HFF-Myc (cell line): ENCODE data around the gene ZC3H10.

Experiments
- DNase-seq: peaks from one replicate; pipeline ENCODE4 v3.0.0-alpha.2; 2011; ENCODE audit warnings: low read depth; ENCODE audit errors: extremely low read depth
- H3K4me3 ChIP-seq: replicated peaks from 2 replicates; pipeline ENCODE4 v1.5.1; 2011; ENCODE audit warnings: low read depth, mild to moderate bottlenecking, control low read depth, low read length
- TF ChIP-seq, protein P1 (sequence below): IDR thresholded peaks from 2 replicates; pipeline ENCODE4 v1.5.1; 2012; ENCODE audit warnings: mild to moderate bottlenecking, low read depth, low read length, control low read depth; ENCODE audit errors: missing control alignments

ZC3H10 gene

DNA sequence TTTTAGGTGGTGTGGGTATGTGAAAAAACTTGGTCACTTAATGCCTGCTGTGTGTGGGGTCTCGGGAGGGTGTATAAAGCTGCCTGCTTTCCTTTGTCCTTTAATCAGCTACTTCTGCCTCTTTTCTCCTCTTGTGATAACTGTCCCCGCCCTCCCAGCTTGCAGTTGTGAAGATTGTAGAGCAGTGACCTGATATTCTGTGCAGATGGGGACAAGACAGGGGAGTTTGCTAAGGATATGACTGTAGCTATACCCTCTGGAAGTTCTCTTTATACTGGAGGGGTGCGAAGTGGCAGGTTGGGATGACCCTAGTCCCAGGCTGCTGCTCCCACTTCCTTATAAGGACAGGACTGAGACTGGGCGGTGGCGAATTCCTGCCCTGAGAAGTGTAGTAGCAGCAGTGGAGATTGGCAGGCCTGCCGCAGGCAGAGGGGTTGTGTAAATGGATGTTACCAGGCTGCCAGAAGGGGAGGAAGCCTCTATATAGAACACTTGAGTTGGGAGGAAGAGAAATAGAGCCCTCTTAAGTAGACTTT, 40.9 kb downstream of the ZC3H10 start:
- no peak for DNase-seq

DNA sequence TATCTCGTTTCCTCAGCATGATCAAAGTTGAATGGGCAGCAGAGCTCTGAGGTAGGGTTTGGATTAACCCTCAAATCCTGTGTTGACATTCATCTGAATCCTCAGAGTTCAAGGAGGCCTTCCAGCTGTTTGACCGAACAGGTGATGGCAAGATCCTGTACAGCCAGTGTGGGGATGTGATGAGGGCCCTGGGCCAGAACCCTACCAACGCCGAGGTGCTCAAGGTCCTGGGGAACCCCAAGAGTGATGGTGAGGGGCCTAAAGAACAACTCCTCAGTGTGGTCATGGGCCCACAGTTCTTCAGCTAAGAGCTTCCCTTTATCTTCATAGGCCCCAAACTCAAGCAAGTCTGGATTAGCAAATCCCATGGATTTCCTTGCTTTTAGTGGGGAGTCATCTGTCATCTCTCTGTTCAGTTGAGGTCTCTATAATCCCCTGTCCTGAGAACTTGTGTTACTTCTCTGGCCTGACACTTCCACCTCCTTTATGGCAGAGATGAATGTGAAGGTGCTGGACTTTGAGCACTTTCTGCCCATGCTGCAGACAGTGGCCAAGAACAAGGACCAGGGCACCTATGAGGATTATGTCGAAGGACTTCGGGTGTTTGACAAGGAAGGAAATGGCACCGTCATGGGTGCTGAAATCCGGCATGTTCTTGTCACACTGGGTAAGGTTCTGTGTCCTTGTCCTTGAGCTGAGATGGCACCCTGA, 41.6 kb downstream of the ZC3H10 start:
- no peak for DNase-seq
- TF ChIP-seq, protein P1, sequence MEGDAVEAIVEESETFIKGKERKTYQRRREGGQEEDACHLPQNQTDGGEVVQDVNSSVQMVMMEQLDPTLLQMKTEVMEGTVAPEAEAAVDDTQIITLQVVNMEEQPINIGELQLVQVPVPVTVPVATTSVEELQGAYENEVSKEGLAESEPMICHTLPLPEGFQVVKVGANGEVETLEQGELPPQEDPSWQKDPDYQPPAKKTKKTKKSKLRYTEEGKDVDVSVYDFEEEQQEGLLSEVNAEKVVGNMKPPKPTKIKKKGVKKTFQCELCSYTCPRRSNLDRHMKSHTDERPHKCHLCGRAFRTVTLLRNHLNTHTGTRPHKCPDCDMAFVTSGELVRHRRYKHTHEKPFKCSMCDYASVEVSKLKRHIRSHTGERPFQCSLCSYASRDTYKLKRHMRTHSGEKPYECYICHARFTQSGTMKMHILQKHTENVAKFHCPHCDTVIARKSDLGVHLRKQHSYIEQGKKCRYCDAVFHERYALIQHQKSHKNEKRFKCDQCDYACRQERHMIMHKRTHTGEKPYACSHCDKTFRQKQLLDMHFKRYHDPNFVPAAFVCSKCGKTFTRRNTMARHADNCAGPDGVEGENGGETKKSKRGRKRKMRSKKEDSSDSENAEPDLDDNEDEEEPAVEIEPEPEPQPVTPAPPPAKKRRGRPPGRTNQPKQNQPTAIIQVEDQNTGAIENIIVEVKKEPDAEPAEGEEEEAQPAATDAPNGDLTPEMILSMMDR: no peak
- H3K4me3 ChIP-seq: peak overlapping the region; percentile 96

More for the DNA sequence above, 40.9 kb downstream of the ZC3H10 start:
- peak overlapping the region; percentile 96 for H3K4me3 ChIP-seq
- TF ChIP-seq, protein P1: no peak

DNA sequence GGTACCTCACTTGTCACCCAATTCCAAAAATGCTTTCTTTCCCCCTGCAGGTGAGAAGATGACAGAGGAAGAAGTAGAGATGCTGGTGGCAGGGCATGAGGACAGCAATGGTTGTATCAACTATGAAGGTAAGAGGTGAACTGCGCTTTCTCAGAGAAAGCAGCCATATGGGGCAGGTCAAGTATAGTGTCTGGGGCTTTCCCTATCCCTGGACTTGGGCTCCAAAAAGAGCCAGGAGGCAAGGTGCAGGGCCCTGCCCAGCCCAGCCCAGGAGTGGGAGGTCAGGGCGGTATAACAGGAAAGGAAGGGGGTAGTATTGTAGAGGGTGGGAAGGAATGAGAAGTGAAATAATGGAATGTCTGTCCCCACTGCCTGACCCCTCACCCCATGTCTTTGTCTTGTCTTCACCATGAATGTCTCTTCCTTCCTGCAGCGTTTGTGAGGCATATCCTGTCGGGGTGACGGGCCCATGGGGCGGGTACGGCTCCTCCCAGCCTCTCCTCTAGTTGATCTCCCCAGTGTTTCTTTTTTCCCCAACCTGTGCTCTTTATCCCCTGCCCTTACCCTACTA, 42.2 kb downstream of the ZC3H10 start:
- peak overlapping the region; percentile 96 for H3K4me3 ChIP-seq
- no peak for DNase-seq
- TF ChIP-seq, protein P1: no peak

DNA sequence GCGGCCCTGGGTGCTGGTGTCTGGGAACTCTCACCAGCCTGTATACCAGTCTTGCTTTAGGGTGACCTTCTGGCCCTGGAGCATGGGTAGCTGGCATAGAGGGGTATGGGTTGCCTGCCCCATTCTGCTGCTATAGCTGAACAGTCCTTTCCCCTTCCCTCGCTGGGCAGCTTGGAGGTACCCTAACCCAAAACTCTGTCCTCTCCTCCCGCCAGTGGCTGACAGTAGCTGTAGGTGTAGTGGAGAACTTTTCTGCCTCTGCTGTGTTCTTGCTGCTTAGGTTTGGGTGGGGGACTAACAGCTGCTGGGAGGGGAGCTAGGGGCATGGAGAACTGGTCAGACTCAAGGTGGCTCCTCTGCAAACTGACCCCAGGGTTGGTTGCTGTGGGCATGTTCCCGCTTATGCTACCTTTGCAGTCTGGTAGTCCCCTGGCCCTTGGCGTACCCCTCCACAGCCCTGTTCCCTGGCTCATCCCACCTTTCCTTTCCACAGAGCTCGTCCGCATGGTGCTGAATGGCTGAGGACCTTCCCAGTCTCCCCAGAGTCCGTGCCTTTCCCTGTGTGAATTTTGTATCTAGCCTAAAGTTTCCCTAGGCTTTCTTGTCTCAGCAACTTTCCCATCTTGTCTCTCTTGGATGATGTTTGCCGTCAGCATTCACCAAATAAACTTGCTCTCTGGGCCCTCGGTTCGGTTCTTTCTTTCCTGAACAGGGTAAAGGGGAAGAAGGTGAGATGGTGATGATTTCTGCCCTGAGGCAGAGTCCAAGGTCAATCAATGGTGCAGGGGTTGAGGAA, 43.0 kb downstream of the ZC3H10 start:
- TF ChIP-seq, protein P1: no peak
- H3K4me3 ChIP-seq: peak overlapping the region; percentile 96

DNA sequence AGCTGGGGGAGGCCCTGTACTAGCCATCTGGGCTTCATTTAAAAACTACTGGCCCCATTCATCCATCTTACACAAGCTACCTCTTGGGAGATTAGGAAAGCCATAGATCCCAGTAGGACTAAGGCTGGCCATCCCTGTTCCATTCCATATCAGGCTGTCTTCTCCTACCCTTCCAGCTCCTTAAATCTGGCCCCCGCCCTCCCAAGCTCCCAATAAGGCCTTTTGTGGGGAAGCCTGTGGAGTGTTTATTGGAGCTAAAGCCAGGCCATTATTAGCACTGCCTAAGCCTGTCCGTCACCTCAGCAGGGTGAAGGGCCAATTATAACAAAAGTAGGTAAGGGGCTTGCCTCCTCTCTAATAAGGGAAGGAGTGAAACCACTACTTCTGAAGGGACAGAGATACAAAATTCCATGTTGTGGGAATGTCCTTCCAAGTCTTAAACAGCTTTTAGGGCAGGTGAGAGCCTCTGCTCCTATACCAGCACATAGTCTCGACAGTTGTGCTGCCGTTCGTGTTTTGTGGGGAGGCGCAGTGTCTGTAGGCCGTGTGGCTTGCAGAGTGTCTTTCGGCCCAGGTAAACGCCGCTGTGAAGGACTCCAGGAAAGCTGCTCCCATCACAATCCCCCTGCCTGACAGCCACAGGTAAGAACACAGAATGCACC, 43.8 kb downstream of the ZC3H10 start:
- TF ChIP-seq, protein P1: no peak
- H3K4me3 ChIP-seq: no peak overlapping the region
- DNase-seq: no peak

More for the DNA sequence above, 43.0 kb downstream of the ZC3H10 start:
- DNase-seq: no peak
